NCI-H146 (cell line): ENCODE results near the gene LEUTX.
"Not testable (repeated sequence)": the region's sequence is repeated elsewhere in the genome, so short reads cannot be mapped to it uniquely, and the experiment has no call there.

Experiments
- DNase-seq: peaks from one replicate; lab custom pipeline; 2025; lab: John Stamatoyannopoulos, UW

Gene LEUTX

GRCh38 chr19:39778763-39779162, at the start of gene LEUTX:
Gene LEUTX (plus strand): TSS chr19:39778854. CDS start chr19:39778921, 67 bp downstream.
- no peak for DNase-seq

- no peak for DNase-seq
Measured at GRCh38 chr19:39729594-39729993, 49.1 kb upstream of the LEUTX start.

GRCh38 chr19:39731685-39732084, 47.0 kb upstream of the LEUTX start:
- no peak for DNase-seq

- no peak for DNase-seq
Measured at GRCh38 chr19:39733841-39734240, 44.8 kb upstream of the LEUTX start.

- DNase-seq: no peak
Measured at GRCh38 chr19:39735688-39736087, 43.0 kb upstream of the LEUTX start.

- DNase-seq: no peak
Measured at GRCh38 chr19:39736088-39736487, 42.6 kb upstream of the LEUTX start.

- DNase-seq: no peak
Measured at GRCh38 chr19:39737351-39737750, 41.3 kb upstream of the LEUTX start.

GRCh38 chr19:39737891-39738290, 40.8 kb upstream of the LEUTX start, which contains the start of gene CLC:
Gene CLC (minus strand): TSS chr19:39738029. CDS start chr19:39737952, 77 bp downstream.
- DNase-seq: peak; percentile 50

- DNase-seq: no peak
Measured at GRCh38 chr19:39738814-39739213, 39.8 kb upstream of the LEUTX start.

- no peak for DNase-seq
Measured at GRCh38 chr19:39740395-39740794, 38.3 kb upstream of the LEUTX start.

- no peak for DNase-seq
Measured at GRCh38 chr19:39745643-39746042, 33.0 kb upstream of the LEUTX start.

- DNase-seq: peak; percentile 70
Measured at GRCh38 chr19:39746836-39747529, 31.7 kb upstream of the LEUTX start.

- no peak for DNase-seq
Measured at GRCh38 chr19:39749981-39750380, 28.7 kb upstream of the LEUTX start.

GRCh38 chr19:39752390-39752789, 26.3 kb upstream of the LEUTX start:
- no peak for DNase-seq

GRCh38 chr19:39752795-39753194, 25.9 kb upstream of the LEUTX start:
- no peak for DNase-seq

- no peak for DNase-seq
Measured at GRCh38 chr19:39754544-39754943, 24.1 kb upstream of the LEUTX start.

- DNase-seq: no peak
Measured at GRCh38 chr19:39754971-39755370, 23.7 kb upstream of the LEUTX start.

GRCh38 chr19:39759457-39760184, 19.0 kb upstream of the LEUTX start:
- no peak for DNase-seq

GRCh38 chr19:39761851-39762250, 16.8 kb upstream of the LEUTX start:
- DNase-seq: not testable (repeated sequence)

- peak; percentile 34 for DNase-seq
Measured at GRCh38 chr19:39765091-39766076, 13.3 kb upstream of the LEUTX start.

GRCh38 chr19:39768334-39768733, 10.3 kb upstream of the LEUTX start:
- DNase-seq: no peak

- peak; percentile 37 for DNase-seq
Measured at GRCh38 chr19:39768786-39769185, 9.9 kb upstream of the LEUTX start.
